Measurements from ENCODE around the gene HTR4. TPM values are rescaled to one million over a fixed set of nuclear protein-coding genes. Genes with fewer than 3 reads are reported as not detected.

The HTR4 gene
- polyA plus RNA-seq, 1 of the 3 experiments (the other 2 are of a cell fraction), result not detected

DNA sequence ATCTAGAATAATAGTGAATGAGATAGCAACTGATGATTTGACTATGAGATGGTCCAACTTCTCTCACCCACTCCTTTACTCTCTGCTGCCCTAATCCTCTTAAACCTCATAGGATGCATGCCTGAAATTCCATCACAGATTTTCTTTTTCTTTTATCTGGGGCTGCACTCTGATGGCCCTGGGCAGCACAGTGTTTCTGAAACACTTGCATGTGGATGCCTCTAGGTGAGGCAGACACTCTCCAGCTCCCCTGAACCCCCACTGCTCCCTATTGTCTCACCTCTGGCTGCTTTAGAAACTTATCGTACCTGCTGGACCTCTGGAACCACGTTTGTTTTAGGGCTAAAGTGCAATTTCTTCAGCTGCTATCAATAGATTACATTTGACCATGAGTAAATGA is 67.5 kb downstream of the HTR4 start:
- no peaks in the 10 kb centered on the region for H3K27me3 ChIP-seq (ENCODE audit: insufficient read depth)
- WGBS (ENCODE audit: low lambda C conversion rate), result 11% methylated on average over 2 of the region's 2 CpGs
- H3K79me2 ChIP-seq (ENCODE audit: insufficient read depth), result no peaks in the 10 kb centered on the region
- DNase-seq, result no peak
- no peak overlapping the region for H3K4me3 ChIP-seq (ENCODE audit: low read depth in 2 of 2, low read length in 1 of 2)
- POLR2A ChIA-PET, result no interaction called here
- CTCF ChIA-PET, result no interaction called here
- no peak overlapping the region for H2AFZ ChIP-seq (ENCODE audit: low read depth)
- no peaks in the 10 kb centered on the region for H4K20me1 ChIP-seq (ENCODE audit: insufficient read depth)
- no peaks in the 10 kb centered on the region for H3K36me3 ChIP-seq (replicated peaks in 1 of 2; ENCODE audit: control insufficient read depth in 1 of 2, insufficient read depth in 2 of 2, low read length in 1 of 2)
- H3K4me1 ChIP-seq (ENCODE audit: control insufficient read depth in 1 of 2, insufficient read depth in 2 of 2, low read depth in 1 of 2, low read length in 1 of 2), result no peaks in the 10 kb centered on the region
- H3K9ac ChIP-seq, result no peak overlapping the region
- H3F3A ChIP-seq (replicated peaks; ENCODE audit: insufficient read depth), result no peaks in the 10 kb centered on the region
- TF ChIP-seq MXI1 (IDR thresholded peaks at IDR 0.05; ENCODE audit: low read depth, low read length) (no peak), TEAD4 (IDR thresholded peaks at IDR 0.05; ENCODE audit: borderline replicate concordance, insufficient read depth) (no peak)
- H3K9me3 ChIP-seq, result no peaks in the 10 kb centered on the region
- no peaks in the 10 kb centered on the region for H3K9me2 ChIP-seq
- H3K4me2 ChIP-seq, result no peak overlapping the region
- no peak overlapping the region for H3K27ac ChIP-seq (ENCODE audit: low read depth in 2 of 2, low read length in 1 of 2)

DNA sequence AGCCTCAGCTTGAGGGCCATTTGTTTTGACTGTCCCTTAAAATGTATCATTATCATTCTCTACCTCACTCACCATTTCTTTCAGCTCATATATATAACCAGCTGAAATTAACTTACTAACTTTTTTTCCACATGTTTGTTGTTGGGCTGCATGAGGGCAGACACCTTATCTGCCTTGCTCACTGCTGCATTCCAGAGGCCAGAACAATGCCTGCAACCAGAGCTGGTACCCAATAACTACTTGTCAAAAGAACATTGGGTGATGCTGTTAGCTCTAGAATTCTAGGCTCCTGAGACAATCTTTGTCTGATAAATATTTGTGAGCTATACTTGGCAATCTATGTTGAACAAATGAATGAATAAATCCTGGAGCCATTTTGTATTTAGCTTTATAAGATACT is 68.3 kb downstream of the HTR4 start:
- CTCF ChIA-PET, result interaction anchor here (0.8 to 3.0 kb wide), 2 partner anchors 12 to 144 kb away, joined by 3 to 11 read pairs; no protein-coding TSS in a partner anchor
- Histone ChIP-seq H3K9me2 (no peaks in the 10 kb centered on the region), H3K36me3 (replicated peaks in 1 of 2; ENCODE audit: control insufficient read depth in 1 of 2, insufficient read depth in 2 of 2, low read length in 1 of 2) (no peaks in the 10 kb centered on the region), H2AFZ (ENCODE audit: low read depth) (no peak overlapping the region), H3K9me3 (no peaks in the 10 kb centered on the region), H3K9ac (no peak overlapping the region), H3K4me2 (no peak overlapping the region), H3K4me3 (ENCODE audit: low read depth in 2 of 2, low read length in 1 of 2) (no peak overlapping the region), H3K27me3 (ENCODE audit: insufficient read depth) (no peaks in the 10 kb centered on the region), H3K4me1 (ENCODE audit: control insufficient read depth in 1 of 2, insufficient read depth in 2 of 2, low read depth in 1 of 2, low read length in 1 of 2) (no peaks in the 10 kb centered on the region), H3K27ac (ENCODE audit: low read depth in 2 of 2, low read length in 1 of 2) (no peak overlapping the region), H3K79me2 (ENCODE audit: insufficient read depth) (no peaks in the 10 kb centered on the region), H4K20me1 (ENCODE audit: insufficient read depth) (no peaks in the 10 kb centered on the region), H3F3A (replicated peaks; ENCODE audit: insufficient read depth) (no peaks in the 10 kb centered on the region)
- TF ChIP-seq NRF1 (IDR thresholded peaks at IDR 0.05; ENCODE audit: low read depth, low read length) (no peak), FOSL2 (IDR thresholded peaks at IDR 0.05; ENCODE audit: borderline replicate concordance, low read depth) (no peak)
- TF ChIP-seq, protein P1, sequence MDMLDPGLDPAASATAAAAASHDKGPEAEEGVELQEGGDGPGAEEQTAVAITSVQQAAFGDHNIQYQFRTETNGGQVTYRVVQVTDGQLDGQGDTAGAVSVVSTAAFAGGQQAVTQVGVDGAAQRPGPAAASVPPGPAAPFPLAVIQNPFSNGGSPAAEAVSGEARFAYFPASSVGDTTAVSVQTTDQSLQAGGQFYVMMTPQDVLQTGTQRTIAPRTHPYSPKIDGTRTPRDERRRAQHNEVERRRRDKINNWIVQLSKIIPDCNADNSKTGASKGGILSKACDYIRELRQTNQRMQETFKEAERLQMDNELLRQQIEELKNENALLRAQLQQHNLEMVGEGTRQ (IDR thresholded peaks at IDR 0.05; ENCODE audit: borderline replicate concordance, low read depth, low read length), result no peak
- TF ChIP-seq, protein P2, sequence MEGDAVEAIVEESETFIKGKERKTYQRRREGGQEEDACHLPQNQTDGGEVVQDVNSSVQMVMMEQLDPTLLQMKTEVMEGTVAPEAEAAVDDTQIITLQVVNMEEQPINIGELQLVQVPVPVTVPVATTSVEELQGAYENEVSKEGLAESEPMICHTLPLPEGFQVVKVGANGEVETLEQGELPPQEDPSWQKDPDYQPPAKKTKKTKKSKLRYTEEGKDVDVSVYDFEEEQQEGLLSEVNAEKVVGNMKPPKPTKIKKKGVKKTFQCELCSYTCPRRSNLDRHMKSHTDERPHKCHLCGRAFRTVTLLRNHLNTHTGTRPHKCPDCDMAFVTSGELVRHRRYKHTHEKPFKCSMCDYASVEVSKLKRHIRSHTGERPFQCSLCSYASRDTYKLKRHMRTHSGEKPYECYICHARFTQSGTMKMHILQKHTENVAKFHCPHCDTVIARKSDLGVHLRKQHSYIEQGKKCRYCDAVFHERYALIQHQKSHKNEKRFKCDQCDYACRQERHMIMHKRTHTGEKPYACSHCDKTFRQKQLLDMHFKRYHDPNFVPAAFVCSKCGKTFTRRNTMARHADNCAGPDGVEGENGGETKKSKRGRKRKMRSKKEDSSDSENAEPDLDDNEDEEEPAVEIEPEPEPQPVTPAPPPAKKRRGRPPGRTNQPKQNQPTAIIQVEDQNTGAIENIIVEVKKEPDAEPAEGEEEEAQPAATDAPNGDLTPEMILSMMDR (IDR thresholded peaks at IDR 0.05), result peak; percentile 19; the same call in 1 of the 2 replicates
- POLR2A ChIA-PET, result no interaction called here
- DNase-seq, result no peak

DNA sequence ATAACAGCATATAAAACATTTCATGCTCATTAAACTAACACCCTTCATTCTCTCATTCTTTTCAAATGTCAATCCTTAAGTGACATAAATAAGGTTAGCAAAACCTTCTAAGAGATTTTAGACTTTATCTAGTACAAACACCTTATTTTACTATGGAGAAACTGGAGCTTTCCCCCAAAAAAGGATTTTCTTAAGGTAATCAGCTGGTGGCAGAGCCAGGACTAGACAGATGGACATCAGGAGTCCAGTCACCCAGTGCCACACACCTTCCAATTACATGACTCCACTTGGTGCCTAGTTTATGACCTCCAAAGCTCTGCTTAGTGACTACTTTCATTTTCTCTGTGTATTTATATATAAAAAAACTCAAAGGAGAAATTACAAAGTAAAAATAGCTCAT is 70.2 kb downstream of the HTR4 start:
- CTCF ChIA-PET, result interaction anchor here (3.0 kb wide), 1 partner anchor 146 kb away, joined by 11 read pairs; no protein-coding TSS in a partner anchor
- no peaks in the 10 kb centered on the region for H3F3A ChIP-seq (replicated peaks; ENCODE audit: insufficient read depth)

More for the DNA sequence above, 70.2 kb downstream of the HTR4 start:
- no peaks in the 10 kb centered on the region for H3K36me3 ChIP-seq (replicated peaks in 1 of 2; ENCODE audit: control insufficient read depth in 1 of 2, insufficient read depth in 2 of 2, low read length in 1 of 2)
- H3K79me2 ChIP-seq (ENCODE audit: insufficient read depth), result no peaks in the 10 kb centered on the region
- POLR2A ChIA-PET, result no interaction called here
- H4K20me1 ChIP-seq (ENCODE audit: insufficient read depth), result no peaks in the 10 kb centered on the region
- TF ChIP-seq, protein P3, sequence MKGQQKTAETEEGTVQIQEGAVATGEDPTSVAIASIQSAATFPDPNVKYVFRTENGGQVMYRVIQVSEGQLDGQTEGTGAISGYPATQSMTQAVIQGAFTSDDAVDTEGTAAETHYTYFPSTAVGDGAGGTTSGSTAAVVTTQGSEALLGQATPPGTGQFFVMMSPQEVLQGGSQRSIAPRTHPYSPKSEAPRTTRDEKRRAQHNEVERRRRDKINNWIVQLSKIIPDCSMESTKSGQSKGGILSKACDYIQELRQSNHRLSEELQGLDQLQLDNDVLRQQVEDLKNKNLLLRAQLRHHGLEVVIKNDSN (IDR thresholded peaks at IDR 0.05; ENCODE audit: borderline replicate concordance, low read depth), result no peak
- no peak for TF ChIP-seq NFIC (IDR thresholded peaks at IDR 0.05; ENCODE audit: borderline replicate concordance)
- TF ChIP-seq JUND (IDR thresholded peaks at IDR 0.05), result no peak
- TF ChIP-seq, protein P4, sequence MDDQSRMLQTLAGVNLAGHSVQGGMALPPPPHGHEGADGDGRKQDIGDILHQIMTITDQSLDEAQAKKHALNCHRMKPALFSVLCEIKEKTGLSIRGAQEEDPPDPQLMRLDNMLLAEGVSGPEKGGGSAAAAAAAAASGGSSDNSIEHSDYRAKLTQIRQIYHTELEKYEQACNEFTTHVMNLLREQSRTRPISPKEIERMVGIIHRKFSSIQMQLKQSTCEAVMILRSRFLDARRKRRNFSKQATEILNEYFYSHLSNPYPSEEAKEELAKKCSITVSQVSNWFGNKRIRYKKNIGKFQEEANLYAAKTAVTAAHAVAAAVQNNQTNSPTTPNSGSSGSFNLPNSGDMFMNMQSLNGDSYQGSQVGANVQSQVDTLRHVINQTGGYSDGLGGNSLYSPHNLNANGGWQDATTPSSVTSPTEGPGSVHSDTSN (IDR thresholded peaks at IDR 0.05), result no peak
- TF ChIP-seq SMC3 (IDR thresholded peaks at IDR 0.05; ENCODE audit: low read depth, low read length), result no peak
- no peak for TF ChIP-seq FOXM1 (IDR thresholded peaks at IDR 0.05; ENCODE audit: low read depth)
- no peak overlapping the region for H3K4me3 ChIP-seq (ENCODE audit: low read depth in 2 of 2, low read length in 1 of 2)
- no peaks in the 10 kb centered on the region for H3K9me3 ChIP-seq
- no peaks in the 10 kb centered on the region for H3K4me1 ChIP-seq (ENCODE audit: control insufficient read depth in 1 of 2, insufficient read depth in 2 of 2, low read depth in 1 of 2, low read length in 1 of 2)
- no peaks in the 10 kb centered on the region for H3K9me2 ChIP-seq
- no peak overlapping the region for H3K27ac ChIP-seq (ENCODE audit: low read depth in 2 of 2, low read length in 1 of 2)
- H3K27me3 ChIP-seq (ENCODE audit: insufficient read depth), result no peaks in the 10 kb centered on the region
- no peak overlapping the region for H3K9ac ChIP-seq
- no peak for DNase-seq
- no peak overlapping the region for H2AFZ ChIP-seq (ENCODE audit: low read depth)
- H3K4me2 ChIP-seq, result no peak overlapping the region

Measured in SK-N-SH (cell line).